Stimulated activated CD8-positive, alpha-beta memory T cell treated with anti-CD3 and anti-CD28 coated beads, Interleukin-12 subunit alpha, Interleukin-12 subunit beta, amount 100 ng/mL, for 4 hours (primary cell): ENCODE measurements around the gene IL17RE.
A peak's percentile ranks its signal among the peaks of the same experiment; 100 is the strongest.
"Not testable (repeated sequence)": the region's sequence is repeated elsewhere in the genome, so short reads cannot be mapped to it uniquely, and the experiment has no call there.

ENCODE experiments used
- DNase-seq: peaks from one replicate; pipeline ENCODE4 v3.0.0-alpha.2; 2020; ENCODE audit warnings: low read depth

Gene IL17RE

DNA sequence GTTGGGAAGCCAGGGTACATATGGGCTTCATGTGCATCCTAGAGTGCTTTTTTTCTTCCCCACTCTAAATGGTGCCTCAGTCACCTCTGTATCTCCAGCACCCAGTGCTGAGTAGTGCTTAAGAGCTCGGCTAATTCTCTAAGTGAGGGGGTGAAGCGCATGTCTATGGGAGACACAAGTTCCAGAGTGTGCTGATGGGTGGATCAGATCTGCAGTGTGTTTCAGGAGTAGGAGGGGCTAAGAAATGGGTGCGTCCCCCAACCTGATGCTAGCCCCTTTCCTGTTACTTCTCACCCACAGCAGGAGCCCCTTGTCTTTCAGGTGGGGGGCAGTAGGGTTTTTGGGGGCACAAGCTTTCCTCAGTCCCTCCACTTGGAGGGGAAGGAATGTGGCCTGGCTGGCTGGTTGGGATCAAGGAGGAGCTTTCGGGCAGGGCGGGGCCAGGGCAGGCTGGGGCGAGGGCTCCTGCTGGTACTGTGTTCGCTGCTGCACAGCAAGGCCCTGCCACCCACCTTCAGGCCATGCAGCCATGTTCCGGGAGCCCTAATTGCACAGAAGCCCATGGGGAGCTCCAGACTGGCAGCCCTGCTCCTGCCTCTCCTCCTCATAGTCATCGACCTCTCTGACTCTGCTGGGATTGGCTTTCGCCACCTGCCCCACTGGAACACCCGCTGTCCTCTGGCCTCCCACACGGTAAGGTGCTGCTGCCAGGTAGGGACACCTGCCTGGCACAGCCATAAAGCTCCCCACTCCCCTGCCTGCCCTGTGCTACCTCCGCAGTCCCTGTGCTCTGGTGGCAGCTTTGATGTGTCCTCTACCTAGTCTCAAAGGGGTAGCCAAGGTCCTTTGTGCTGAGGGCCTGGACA lies at the start of gene IL17RE:
TSS of gene IL17RE (plus strand) at position 477 of the 866 bp plus-strand sequence. CDS start at position 562, 85 bp downstream.
- DNase-seq: no peak

- DNase-seq: not testable (repeated sequence)
These were observed 48.2 kb upstream of the IL17RE start for GRCh38 chr3:9854291-9854940.

GRCh38 chr3:9855594-9855993 lies 47.1 kb upstream of the IL17RE start:
- DNase-seq: no peak

DNA sequence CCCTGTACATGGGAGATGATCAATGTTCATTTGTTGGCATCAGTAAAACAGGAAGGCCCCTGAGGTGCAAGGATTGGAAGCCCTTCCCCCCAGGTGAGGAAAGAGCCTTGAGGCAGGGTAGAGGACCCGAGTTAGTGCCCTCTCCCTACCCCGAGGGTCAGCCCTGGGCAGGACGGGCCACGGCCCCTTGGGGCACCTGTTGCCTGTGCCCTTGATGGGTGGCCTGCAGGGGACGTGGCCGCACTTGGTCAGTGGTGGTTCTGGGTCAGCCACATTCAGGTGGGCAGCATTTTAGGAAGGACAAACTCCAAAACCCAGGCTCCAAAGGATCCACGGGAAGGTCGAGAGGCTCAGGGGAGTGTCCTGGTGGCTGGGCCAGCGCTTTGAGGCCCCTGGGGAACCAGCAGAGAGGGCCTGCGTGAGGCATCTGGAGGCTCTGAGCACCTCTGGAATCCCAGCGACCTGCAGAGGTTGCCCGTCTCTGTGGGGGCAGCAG lies 43.1 kb upstream of the IL17RE start:
- DNase-seq: no peak

- DNase-seq: no peak
These were observed 41.4 kb upstream of the IL17RE start for GRCh38 chr3:9861201-9861600.

DNA sequence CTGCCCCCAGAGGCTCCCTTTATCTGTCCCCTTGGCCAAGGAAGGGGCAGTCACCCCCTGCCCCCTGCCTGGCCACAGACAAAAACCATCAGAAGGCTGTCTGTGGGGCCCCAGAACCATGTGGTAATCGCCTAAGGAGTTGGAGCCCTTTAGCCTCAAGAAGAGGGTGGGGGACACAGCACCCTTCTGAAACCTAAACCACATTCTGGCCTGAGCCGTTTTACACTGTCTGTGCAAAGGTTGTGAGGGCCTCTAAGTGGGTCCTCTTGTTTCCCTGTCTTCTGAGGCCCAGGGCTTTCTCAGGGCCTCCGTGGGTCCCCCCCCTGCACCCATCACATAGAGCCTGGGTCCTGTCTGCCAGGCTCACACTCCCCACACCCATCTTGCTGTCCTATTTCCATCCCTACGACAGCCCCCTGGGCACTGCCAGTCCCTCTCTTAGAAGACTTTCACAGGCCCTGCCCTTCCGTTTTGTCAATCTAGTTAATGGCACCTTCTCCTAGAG lies 41.0 kb upstream of the IL17RE start:
- no peak for DNase-seq

- peak; percentile 15 for DNase-seq
These were observed 40.1 kb upstream of the IL17RE start for GRCh38 chr3:9862391-9863057.

DNA sequence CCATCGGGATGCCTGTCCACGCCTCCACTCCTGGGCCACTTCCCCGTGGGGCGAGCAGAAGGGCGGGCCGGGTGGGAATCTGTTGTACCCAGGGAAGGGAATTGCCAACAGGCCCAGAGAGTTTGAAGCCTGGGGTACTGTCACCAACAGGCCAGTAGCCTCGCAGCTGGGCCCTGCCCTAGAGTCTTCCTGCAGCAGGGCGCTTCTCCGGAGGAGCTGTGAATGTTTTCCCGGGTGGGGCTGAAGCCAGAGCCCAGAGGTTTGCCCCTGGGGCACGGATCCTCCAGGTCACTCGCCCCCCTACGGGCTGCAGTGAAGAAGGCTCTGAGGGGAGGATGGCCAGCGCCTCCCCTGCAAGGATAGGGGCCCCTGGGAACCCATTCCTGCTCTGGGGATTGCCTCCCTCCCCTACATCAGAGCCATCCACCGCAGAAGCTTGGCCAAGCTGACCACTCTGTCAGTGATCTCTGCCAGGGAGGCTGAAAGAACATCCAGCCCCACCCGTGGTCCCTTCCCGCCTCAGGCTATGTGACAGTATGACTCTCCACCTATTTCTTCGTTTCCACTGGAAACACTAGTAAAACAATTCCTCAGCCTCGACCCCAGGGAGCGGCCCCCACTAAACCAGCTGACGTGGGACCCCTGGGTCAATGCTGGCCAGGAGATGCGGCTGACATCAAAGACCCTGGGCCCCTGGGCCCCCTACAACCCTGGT lies 39.4 kb upstream of the IL17RE start:
- DNase-seq: no peak

DNA sequence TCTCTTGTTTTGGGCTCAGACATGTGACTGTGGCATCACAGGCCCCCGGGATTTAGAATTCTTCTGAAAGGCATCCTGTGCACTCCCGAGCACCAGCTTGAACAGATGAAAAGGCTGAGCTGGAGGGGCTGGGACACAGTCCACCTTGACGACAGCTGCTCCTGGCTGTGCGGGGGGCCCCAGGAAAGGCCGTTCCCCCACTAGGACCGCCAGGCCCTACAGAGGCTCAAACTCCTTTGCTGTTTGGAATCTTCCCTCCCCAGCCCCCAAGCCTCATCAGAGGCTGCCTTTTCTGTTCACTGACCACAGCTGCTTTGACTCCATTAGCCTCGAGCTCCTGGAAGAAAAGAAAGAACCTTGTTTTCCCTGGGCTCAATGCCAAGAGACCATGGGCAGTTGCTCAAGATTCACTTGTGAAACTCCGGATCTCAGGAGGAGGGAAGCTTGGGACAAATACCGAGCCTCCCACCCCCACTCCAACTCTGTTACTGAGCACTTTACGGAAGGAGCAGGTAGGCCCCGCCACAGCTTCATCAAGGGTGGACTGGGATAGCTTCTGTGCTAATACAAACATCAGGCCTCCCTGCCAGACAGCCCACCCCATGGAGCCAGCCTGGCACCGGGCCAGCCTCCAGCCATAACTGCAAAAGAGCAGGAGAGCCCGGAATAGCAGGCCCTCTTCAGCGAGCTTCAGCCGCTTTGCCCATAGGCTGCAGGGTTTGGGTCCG lies 38.3 kb upstream of the IL17RE start:
- DNase-seq: no peak

DNA sequence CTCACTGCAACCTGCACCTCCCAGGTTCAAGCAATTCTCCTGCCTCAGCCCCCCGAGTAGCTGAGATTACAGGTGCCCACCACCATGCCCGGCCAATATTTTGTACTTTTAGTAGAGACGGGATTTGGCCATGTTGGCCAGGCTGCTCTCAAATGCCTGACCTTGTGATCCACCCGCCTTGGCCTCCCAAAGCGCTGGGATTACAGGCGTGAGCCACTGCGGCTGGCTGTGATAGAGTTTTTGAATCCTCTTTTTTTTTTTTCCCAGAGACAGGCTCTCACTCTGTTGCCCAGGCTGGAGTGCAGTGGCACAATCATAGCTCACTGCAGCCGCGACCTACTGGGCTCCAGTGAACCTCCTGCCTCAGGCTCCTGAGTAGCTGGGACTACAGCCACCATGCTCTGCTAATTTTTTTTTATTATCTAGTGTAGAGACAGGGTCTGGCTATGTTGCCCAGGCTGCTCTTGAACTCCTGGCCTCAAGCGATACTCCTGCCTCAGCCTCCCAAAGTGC lies 37.5 kb upstream of the IL17RE start:
- DNase-seq: not testable (repeated sequence)

DNA sequence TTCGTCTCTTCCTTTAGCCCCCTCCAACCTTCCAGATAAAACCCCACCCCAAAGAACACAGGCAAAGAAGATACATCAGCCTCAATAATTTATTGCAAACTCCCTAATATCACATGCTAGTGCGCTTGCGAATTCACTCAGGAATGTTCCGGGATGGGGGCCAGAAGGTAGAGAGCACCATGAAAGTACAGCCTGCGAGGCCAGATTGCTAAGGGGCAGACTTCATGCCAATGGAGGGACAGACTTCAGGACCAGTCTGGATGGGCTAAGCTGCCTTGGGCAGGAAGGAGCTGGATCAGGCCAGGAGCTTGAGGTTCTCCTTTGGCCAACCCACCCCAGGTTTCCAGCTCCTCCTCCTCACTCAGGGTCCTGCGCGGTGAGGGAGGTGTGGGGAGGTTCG lies 36.0 kb upstream of the IL17RE start:
- DNase-seq: no peak

DNA sequence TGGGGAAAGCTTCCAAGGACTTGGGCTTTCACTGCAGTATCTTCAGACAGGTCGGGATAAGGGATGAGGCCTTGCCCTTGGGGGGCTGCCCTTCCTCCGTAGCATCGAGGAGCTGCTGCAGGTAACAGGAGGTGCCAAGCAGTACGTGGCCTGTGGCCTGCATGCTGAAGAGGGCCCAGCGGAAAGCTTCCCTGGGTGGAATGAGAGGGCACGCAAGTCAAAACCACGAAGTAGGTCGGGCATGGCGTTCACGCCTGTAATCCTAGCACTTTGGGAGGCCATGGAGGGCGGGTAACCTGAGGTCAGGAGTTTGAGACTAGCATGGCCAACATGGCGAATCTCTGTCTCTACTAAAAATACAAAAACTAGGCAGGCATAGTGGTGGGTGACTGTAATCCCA lies 35.5 kb upstream of the IL17RE start:
- no peak for DNase-seq

- DNase-seq: no peak
These were observed 32.7 kb upstream of the IL17RE start for GRCh38 chr3:9869955-9870354.

GRCh38 chr3:9870978-9871377 lies 31.7 kb upstream of the IL17RE start:
- no peak for DNase-seq

DNA sequence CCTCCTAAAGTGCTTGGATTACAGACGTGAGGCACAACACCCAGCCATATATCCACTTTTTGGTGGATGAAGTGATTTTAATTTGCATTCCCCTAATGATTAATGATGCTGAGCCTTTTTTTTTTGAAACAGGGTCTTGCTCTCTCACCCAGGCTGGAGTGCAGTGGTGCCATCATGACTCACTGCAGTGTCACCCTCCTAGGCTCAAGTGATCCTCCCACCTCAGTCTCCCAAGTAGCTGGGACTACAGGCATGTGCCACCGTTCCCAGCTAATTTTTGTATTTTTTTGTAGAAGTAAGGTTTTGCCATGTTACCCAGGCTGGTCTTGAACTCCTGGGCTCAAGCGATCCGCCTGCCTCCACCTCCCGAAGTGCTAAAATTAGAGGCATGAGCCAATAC lies 30.6 kb upstream of the IL17RE start:
- not testable (repeated sequence) for DNase-seq

DNA sequence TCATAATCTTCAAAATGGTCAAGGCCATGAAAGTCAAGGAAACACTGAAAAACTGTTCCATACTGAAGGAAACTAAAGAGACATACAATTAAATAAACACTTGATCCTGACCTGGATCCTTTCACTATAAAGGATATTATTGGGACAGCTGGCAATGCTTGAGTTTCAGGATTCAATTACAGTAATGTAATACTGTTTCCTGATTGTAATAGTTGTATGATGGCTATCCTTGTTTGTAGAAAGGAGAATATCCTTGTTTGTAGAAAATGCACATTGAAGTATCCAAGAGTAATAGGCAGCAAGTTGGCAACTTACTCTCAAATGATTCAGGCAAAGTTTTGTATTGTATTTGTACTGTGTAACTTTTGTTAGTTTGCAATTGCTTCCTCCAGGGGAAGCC lies 27.2 kb upstream of the IL17RE start:
- DNase-seq: no peak

- DNase-seq: not testable (repeated sequence)
These were observed 26.4 kb upstream of the IL17RE start for GRCh38 chr3:9876255-9876654.

DNA sequence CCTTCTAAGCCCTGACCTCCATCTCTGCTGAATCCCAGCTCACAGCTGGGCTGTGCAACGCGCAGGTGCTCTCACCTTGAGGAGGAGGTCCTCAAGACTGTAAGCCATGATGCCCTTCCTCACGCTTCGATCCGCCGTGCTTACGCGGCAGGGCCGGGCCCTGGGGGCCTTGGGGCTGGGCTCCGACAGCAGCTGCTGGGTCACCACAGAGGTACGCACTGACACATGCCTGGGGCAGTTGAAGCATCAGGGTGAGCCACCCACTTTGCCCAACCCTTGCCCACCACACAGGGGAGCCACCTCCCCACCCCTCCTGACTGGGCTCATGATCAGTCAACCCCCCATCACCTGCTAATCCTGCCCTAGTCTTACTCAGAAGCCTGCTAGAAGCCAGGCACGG lies 25.7 kb upstream of the IL17RE start:
- DNase-seq: no peak

- DNase-seq: no peak
These were observed 23.9 kb upstream of the IL17RE start for GRCh38 chr3:9878700-9879099.

GRCh38 chr3:9879830-9880549 lies 22.7 kb upstream of the IL17RE start, which contains the start of gene CIDEC:
Gene CIDEC (minus strand): TSS chr3:9880253. CDS start chr3:9878486, 1,767 bp downstream.
- DNase-seq: no peak
